Panc1 (cell line): ENCODE measurements around the gene NME2. TPM values are rescaled to one million over a fixed set of nuclear protein-coding genes. Genes with fewer than 3 reads are reported as not detected.

Experiments
- ATAC-seq: fragments of 200-7000 bp; cut with Tn5 transposase; 2 replicates; pipeline ENCODE4 v1.9.1; 2020; ENCODE audit warnings: mild to moderate bottlenecking, moderate library complexity
- BruUV-seq: library from RNA; stranded (reverse); fragments of 400-500 nt; replicated peaks from 2 replicates; lab custom pipeline; 2021; lab: Mats Ljungman, UMichigan
- CTCF ChIA-PET: fragments of 300-600 bp; sonication (Branson Sonifier 250); formaldehyde crosslinking; loops from one replicate; lab custom pipeline; 2022; ENCODE audit warnings: antibody characterized with exemption; lab: Charles Lee
- POLR2A ChIA-PET: fragments of 300-600 bp; sonication (Branson Sonifier 250); formaldehyde crosslinking; loops from one replicate; lab custom pipeline; 2022; ENCODE audit warnings: antibody characterized with exemption; lab: Charles Lee
- DNase-seq: peaks from one replicate; pipeline ENCODE4 v3.0.0-alpha.2; 2010; ENCODE audit warnings: low read depth, low spot score
- H3K27ac ChIP-seq: 2 replicates; pipeline ENCODE4 v1.5.1; 2011; ENCODE audit warnings: mild to moderate bottlenecking, low read length, inconsistent platforms
- H3K27me3 ChIP-seq: fragments of 200-500 bp; sonication (Bioruptor generic); 2 replicates; pipeline ENCODE4 v1.6.0; 2014; ENCODE audit warnings: low read length, inconsistent platforms; ENCODE audit not compliant: control insufficient read depth, insufficient read depth
- H3K36me3 ChIP-seq: fragments of 200-500 bp; sonication (Bioruptor generic); 2 replicates; pipeline ENCODE4 v1.5.1; 2014; ENCODE audit warnings: inconsistent platforms, mild to moderate bottlenecking, low read length, moderate library complexity; ENCODE audit not compliant: control insufficient read depth, insufficient read depth
- H3K4me1 ChIP-seq: 2 replicates; pipeline ENCODE4 v1.5.1; 2011; ENCODE audit warnings: inconsistent platforms, mild to moderate bottlenecking, low read length, moderate library complexity; ENCODE audit not compliant: control insufficient read depth, insufficient read depth
- H3K4me3 ChIP-seq, 2 experiments: 2 replicates each; pipeline ENCODE4 v1.5.1; 2011 to 2012; ENCODE audit warnings: low read depth in 2 of 2, low read length in 2 of 2, mild to moderate bottlenecking in 2 of 2, inconsistent platforms in 1 of 2, moderate library complexity in 1 of 2
- H3K9me3 ChIP-seq: fragments of 200-500 bp; sonication (Bioruptor generic); 2 replicates; pipeline ENCODE4 v1.5.1; 2014; ENCODE audit warnings: low read depth, mild to moderate bottlenecking, inconsistent platforms, low read length, moderate library complexity; ENCODE audit not compliant: control insufficient read depth, insufficient read depth
- POLR2AphosphoS5 ChIP-seq: IDR thresholded peaks from 2 replicates; pipeline ENCODE4 v1.6.1; 2012; ENCODE audit warnings: mild to moderate bottlenecking, low read depth, low read length, moderate library complexity
- SIN3A ChIP-seq: IDR thresholded peaks from 2 replicates; pipeline ENCODE4 v1.6.1; 2012; ENCODE audit warnings: low read depth, mild to moderate bottlenecking, low read length, moderate library complexity, borderline replicate concordance; ENCODE audit not compliant: insufficient read depth
- TCF7L2 ChIP-seq: IDR thresholded peaks from 2 replicates; pipeline ENCODE4 v1.6.1; 2011; ENCODE audit warnings: mild to moderate bottlenecking, low read depth, low read length, inconsistent platforms
- in situ Hi-C: cut with HindIII; loops from 2 replicates; pipeline ENCODE4 v1.10.0; 2016; ENCODE audit warnings: low sequenced_read_pairs, low pct_unique_long_range_greater_than_20kb
- intact Hi-C: fragments of 100-400 bp; cut with micrococcal nuclease; formaldehyde crosslinking; loops from one replicate; pipeline ENCODE4 v1.10.0; 2022; ENCODE audit not compliant: unreplicated experiment
- total RNA-seq: library from RNA; stranded (reverse); gene quantifications from one replicate; pipeline ENCODE4 v1.2.1, GENCODE V29; 2021; ENCODE audit not compliant: unreplicated experiment
- TF ChIP-seq, protein P1 (sequence below): fragments of 450-650 bp; IDR thresholded peaks from 2 replicates; pipeline ENCODE4 v1.5.1; 2017; ENCODE audit warnings: mild to moderate bottlenecking
- TF ChIP-seq, protein P2 (sequence below), 2 experiments: IDR thresholded peaks; 2 replicates each; pipeline ENCODE4 v1.6.1; 2011 to 2012; ENCODE audit warnings: low read depth in 2 of 2, control low read depth in 1 of 2, low read length in 1 of 2, mild to moderate bottlenecking in 1 of 2, moderate library complexity in 1 of 2; ENCODE audit not compliant: insufficient read depth in 1 of 2

Gene NME2
- total RNA-seq, 1 experiment from 2014 or later: 1,280 TPM

DNA sequence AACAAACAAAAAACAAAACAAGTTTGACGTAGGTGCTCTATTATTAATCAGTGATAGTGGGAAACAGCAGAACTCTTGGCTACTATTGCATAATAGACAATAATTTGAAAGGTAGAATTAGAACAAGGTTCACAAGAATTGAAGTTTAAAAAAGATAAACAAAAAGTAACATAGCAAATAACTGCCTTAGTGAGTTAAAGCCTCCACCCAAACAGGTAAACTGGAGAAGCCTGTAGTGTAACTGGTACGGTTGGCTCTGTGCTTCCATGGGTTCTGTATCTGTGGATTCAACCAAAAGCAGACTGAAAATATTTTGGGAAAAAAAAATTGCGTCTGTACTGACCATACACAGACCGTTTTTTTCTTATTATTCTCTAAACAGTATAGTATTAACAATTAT, 55.1 kb downstream of the NME2 start:
- ATAC-seq (no peak), DNase-seq (no peak)
- H3K27ac ChIP-seq: no peak overlapping the region
- ChIA-PET CTCF (no interaction called here), POLR2A (no interaction called here)
- no TSS peak for BruUV-seq
- intact Hi-C loops: no loop called here
- peaks cover 27% of the 10 kb centered on the region for H3K36me3 ChIP-seq
- H3K9me3 ChIP-seq: no peaks in the 10 kb centered on the region
- TF ChIP-seq POLR2AphosphoS5: no peak
- TF ChIP-seq, protein P1, sequence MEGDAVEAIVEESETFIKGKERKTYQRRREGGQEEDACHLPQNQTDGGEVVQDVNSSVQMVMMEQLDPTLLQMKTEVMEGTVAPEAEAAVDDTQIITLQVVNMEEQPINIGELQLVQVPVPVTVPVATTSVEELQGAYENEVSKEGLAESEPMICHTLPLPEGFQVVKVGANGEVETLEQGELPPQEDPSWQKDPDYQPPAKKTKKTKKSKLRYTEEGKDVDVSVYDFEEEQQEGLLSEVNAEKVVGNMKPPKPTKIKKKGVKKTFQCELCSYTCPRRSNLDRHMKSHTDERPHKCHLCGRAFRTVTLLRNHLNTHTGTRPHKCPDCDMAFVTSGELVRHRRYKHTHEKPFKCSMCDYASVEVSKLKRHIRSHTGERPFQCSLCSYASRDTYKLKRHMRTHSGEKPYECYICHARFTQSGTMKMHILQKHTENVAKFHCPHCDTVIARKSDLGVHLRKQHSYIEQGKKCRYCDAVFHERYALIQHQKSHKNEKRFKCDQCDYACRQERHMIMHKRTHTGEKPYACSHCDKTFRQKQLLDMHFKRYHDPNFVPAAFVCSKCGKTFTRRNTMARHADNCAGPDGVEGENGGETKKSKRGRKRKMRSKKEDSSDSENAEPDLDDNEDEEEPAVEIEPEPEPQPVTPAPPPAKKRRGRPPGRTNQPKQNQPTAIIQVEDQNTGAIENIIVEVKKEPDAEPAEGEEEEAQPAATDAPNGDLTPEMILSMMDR: no peak
- TF ChIP-seq SIN3A: no peak
- no peak for TF ChIP-seq TCF7L2
- TF ChIP-seq, protein P2, sequence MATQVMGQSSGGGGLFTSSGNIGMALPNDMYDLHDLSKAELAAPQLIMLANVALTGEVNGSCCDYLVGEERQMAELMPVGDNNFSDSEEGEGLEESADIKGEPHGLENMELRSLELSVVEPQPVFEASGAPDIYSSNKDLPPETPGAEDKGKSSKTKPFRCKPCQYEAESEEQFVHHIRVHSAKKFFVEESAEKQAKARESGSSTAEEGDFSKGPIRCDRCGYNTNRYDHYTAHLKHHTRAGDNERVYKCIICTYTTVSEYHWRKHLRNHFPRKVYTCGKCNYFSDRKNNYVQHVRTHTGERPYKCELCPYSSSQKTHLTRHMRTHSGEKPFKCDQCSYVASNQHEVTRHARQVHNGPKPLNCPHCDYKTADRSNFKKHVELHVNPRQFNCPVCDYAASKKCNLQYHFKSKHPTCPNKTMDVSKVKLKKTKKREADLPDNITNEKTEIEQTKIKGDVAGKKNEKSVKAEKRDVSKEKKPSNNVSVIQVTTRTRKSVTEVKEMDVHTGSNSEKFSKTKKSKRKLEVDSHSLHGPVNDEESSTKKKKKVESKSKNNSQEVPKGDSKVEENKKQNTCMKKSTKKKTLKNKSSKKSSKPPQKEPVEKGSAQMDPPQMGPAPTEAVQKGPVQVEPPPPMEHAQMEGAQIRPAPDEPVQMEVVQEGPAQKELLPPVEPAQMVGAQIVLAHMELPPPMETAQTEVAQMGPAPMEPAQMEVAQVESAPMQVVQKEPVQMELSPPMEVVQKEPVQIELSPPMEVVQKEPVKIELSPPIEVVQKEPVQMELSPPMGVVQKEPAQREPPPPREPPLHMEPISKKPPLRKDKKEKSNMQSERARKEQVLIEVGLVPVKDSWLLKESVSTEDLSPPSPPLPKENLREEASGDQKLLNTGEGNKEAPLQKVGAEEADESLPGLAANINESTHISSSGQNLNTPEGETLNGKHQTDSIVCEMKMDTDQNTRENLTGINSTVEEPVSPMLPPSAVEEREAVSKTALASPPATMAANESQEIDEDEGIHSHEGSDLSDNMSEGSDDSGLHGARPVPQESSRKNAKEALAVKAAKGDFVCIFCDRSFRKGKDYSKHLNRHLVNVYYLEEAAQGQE (IDR thresholded peaks at IDR 0.05; ENCODE audit: insufficient read depth in 1 of 2, low read depth in 2 of 2, low read length in 1 of 2): no peak
- no peaks in the 10 kb centered on the region for H3K27me3 ChIP-seq
- in situ Hi-C loops: no loop called here
- no peaks in the 10 kb centered on the region for H3K4me1 ChIP-seq
- no peak overlapping the region for H3K4me3 ChIP-seq

Other genes starting within 250 kb of the NME2 start
- 144 TPM for gene SPAG9, start 45.5 kb upstream of the NME2 start, total RNA-seq
- gene NME1, start 12.9 kb upstream of the NME2 start, total RNA-seq: 345 TPM
- gene MBTD1, start 93.6 kb downstream of the NME2 start, total RNA-seq: 16.6 TPM
- 96.3 TPM for gene UTP18, start 94.1 kb downstream of the NME2 start, total RNA-seq